Measurements from ENCODE around the gene SCAP. TPM values are rescaled to one million over a fixed set of nuclear protein-coding genes. Genes with fewer than 3 reads are reported as not detected.

Gene SCAP
- total RNA-seq, 1 experiment from 2014 or later, result 67.6 TPM

GRCh38 chr3:47425959-47426358 is 49.8 kb downstream of the SCAP start (continued):
- TF ChIP-seq MAX (IDR thresholded peaks at IDR 0.05), result no peak

DNA sequence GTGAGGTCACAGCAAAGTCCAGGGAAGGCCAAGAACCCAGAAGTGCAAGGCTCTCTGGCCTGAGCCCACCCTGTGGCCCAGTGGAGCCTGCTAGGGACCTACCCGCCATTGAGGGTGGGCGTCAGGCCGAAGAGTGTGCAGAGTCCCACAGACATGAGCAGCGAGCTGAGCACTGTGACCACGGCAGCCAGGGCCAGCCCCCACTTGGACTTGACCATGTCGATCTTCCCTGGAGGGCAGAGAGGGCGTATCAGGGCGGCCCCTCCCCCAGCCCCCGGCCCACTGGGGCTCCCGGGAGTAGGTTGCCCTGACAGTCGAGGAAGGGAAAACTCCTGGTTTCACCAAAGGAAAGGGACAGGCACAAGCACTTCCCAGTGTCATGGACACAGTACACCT is 50.4 kb downstream of the SCAP start:
- peaks cover 5 to 11% of the 10 kb centered on the region in 2 experiments; a peak in 2 of 4 replicates for H3K4me1 ChIP-seq (ENCODE audit: control insufficient read depth in 1 of 2, insufficient read depth in 2 of 2, low read length in 2 of 2)
- ChIA-PET RAD21 (ENCODE audit: low non-redundant PET in 1 of 2, low total read pairs in 2 of 2, uncharacterized antibody in 2 of 2, unreplicated experiment in 2 of 2) (no interaction called here), CTCF (no interaction called here)

More for the DNA sequence above, 50.4 kb downstream of the SCAP start:
- Histone ChIP-seq H4K20me1 (ENCODE audit: insufficient read depth) (no peaks in the 10 kb centered on the region), H3K4me3 (replicated peaks in 1 of 2; ENCODE audit: low read depth in 1 of 2, low read length in 2 of 2) (no peak overlapping the region), H3K27me3 (ENCODE audit: insufficient read depth, low read length) (no peaks in the 10 kb centered on the region), H3K36me3 (ENCODE audit: control insufficient read depth in 1 of 2, insufficient read depth in 2 of 2, low read length in 2 of 2) (peaks cover 2 to 11% of the 10 kb centered on the region in 2 experiments; a peak in 2 of 4 replicates), H3K79me2 (ENCODE audit: insufficient read depth, low read length) (no peaks in the 10 kb centered on the region; the same call in 1 of the 2 replicates), H3K9me2 (ENCODE audit: insufficient read depth) (no peaks in the 10 kb centered on the region), H3K9ac (ENCODE audit: low read length) (no peak overlapping the region), H2AFZ (ENCODE audit: low read depth, low read length, poor library complexity, severe bottlenecking) (no peak overlapping the region), H3K27ac (ENCODE audit: low read depth, low read length) (no peak overlapping the region), H3K9me3 (ENCODE audit: control insufficient read depth in 1 of 2, insufficient read depth in 1 of 2, low read depth in 1 of 2, low read length in 2 of 2) (no peaks in the 10 kb centered on the region), H3K4me2 (ENCODE audit: low read length) (no peak overlapping the region)
- no TSS peak for BruUV-seq (replicated peaks)
- intact Hi-C loops (cut with micrococcal nuclease), result no loop called here
- TF ChIP-seq, protein P1, sequence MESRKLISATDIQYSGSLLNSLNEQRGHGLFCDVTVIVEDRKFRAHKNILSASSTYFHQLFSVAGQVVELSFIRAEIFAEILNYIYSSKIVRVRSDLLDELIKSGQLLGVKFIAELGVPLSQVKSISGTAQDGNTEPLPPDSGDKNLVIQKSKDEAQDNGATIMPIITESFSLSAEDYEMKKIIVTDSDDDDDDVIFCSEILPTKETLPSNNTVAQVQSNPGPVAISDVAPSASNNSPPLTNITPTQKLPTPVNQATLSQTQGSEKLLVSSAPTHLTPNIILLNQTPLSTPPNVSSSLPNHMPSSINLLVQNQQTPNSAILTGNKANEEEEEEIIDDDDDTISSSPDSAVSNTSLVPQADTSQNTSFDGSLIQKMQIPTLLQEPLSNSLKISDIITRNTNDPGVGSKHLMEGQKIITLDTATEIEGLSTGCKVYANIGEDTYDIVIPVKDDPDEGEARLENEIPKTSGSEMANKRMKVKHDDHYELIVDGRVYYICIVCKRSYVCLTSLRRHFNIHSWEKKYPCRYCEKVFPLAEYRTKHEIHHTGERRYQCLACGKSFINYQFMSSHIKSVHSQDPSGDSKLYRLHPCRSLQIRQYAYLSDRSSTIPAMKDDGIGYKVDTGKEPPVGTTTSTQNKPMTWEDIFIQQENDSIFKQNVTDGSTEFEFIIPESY (IDR thresholded peaks at IDR 0.05; ENCODE audit: extremely low read depth, insufficient replicate concordance, low read length), result no peak
- TF ChIP-seq ELF1 (IDR thresholded peaks at IDR 0.05; ENCODE audit: borderline replicate concordance, low read depth) (no peak), SIN3A (IDR thresholded peaks at IDR 0.05; ENCODE audit: low read depth) (no peak)
- ATAC-seq, result no peak
- POLR2A ChIA-PET, result no interaction called here
- no peak for DNase-seq (ENCODE audit: low read depth, low spot score)

Measured in HCT116 (cell line).